Ectodermal cell (in vitro differentiated cells): ENCODE measurements around the gene PAIP2.

Source experiments
- H3K27ac ChIP-seq: 2 replicates; pipeline ENCODE4 v1.7.0; 2013; ENCODE audit warnings: mild to moderate bottlenecking, low read depth, low read length; ENCODE audit not compliant: insufficient read depth, poor library complexity, severe bottlenecking
- H3K27me3 ChIP-seq: 2 replicates; pipeline ENCODE4 v1.7.0; 2013; ENCODE audit warnings: mild to moderate bottlenecking, low read length; ENCODE audit not compliant: insufficient read depth, control insufficient read depth, poor library complexity, severe bottlenecking
- H3K36me3 ChIP-seq: one replicate; pipeline ENCODE4 v1.7.0; 2013; ENCODE audit warnings: low read length; ENCODE audit not compliant: control insufficient read depth, insufficient read depth
- H3K4me1 ChIP-seq: one replicate; pipeline ENCODE4 v1.7.0; 2013; ENCODE audit warnings: low read length; ENCODE audit not compliant: control insufficient read depth, insufficient read depth
- H3K4me3 ChIP-seq: 2 replicates; pipeline ENCODE4 v1.7.0; 2013; ENCODE audit warnings: low read depth, low read length, control low read depth; ENCODE audit not compliant: insufficient read depth
- H3K9me3 ChIP-seq: 2 replicates; pipeline ENCODE4 v1.7.0; 2013; ENCODE audit warnings: mild to moderate bottlenecking, low read length, moderate library complexity; ENCODE audit not compliant: control insufficient read depth
- WGBS, 2 experiments: methylation state at CpG; one replicate each; pipeline ENCODE4 v1.1.7; 2013; ENCODE audit warnings: missing lambda C conversion rate in 2 of 2; 5-methylcytosine and 5-hydroxymethylcytosine counted together

PAIP2 gene

DNA sequence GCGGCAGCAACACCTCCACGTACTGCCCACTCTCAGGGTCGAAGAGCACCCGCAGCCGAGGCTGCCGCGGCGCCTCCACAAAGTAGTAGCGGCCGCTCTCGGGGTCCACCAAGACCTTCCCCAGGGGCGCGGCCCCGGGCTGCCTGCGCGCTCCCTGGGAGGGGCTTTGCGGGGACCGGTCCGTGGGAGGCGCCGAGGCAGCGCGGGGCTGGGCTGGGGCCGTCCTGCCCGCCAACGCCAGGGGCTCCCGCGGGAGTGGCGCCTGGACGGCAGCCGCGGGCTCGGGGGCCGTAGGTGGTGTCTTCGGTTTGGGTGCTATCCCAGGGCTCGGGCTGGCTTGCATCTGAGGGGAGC, 50.6 kb downstream of the PAIP2 start:
- Histone ChIP-seq H3K27me3 (peaks cover 53% of the 10 kb centered on the region), H3K27ac (no peak overlapping the region), H3K4me3 (peak overlapping the region; percentile 40), H3K4me1 (peaks cover 7% of the 10 kb centered on the region), H3K9me3 (no peaks in the 10 kb centered on the region), H3K36me3 (no peaks in the 10 kb centered on the region)
- WGBS, 2 experiments, result 20 to 21% methylated on average over 36 of the region's 36 CpGs

DNA sequence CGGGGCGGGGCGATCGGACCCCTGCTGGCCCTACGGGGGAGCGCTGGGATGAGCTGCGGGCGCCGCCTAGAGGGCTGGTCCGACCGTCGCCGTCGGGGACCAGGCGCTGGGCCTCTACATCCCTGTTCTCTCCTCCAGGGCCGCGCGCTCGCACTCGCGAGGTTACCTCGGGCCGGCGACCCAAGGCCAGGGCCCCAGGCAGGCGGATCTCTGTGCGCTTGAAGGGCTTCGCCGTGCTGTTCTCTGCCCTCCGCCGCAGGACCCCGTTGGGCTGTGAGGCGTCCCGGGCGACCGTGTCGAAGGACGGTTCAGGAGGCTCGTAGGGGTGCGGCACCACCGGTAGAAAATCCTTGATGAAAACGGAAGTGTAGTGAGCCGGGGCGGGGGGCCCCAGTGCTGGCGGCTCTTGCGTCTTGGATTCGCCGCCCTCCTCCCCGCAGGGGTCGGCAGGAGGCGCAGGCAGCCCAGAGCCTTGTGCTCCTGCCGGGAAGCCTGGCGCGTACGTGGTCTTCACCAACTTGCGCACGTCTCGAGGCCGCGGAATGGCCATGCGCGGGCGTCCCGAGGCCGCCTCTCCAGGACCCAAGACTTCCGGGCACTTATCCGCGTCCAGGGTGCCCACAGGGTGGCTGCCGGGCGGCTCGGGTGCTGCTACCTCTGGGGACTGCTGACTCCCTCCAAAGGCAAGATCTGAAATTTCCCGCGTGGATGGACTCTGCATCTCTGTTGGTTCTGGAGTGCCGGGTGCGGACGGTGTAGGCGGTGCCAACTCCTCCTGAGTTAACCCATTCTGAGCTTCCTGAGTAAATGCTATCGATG, 51.2 kb downstream of the PAIP2 start:
- WGBS, 2 experiments, result 1 to 2% methylated on average over 77 of the region's 77 CpGs
- Histone ChIP-seq H3K27ac (no peak overlapping the region), H3K27me3 (peaks cover 53% of the 10 kb centered on the region), H3K36me3 (no peaks in the 10 kb centered on the region), H3K4me1 (peaks cover 6% of the 10 kb centered on the region), H3K9me3 (no peaks in the 10 kb centered on the region), H3K4me3 (peak overlapping the region; percentile 40)

DNA sequence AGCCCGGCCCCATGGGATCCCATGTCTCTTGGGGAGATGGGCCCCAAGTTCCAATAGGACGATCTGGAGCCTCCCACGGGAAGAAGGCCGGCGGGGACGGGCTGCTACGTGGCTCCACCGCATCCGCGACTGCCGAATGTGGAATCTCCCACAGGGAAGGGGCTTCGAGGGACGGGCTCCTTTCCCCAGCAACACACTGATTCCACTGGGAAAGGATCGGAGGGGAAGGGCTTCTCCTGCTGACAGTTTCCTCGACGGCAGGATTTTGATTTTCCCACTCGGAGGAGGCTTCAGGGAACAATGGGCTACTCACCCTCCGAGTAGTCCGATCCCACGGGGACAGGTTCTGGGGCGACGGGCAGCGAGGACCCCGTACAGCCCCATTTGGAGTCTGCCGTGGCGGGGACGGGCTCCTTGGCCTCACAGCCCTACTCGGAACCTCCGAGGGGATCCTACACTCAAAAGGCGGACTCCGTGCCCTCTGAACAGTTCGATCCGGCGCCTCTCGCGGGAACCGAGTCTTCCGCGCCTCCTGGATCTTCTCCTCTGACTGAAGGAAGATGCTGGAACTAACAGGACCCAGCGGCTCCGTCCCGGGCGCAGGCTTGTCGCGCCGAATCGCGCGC, 52.0 kb downstream of the PAIP2 start:
- no peaks in the 10 kb centered on the region for H3K36me3 ChIP-seq
- no peaks in the 10 kb centered on the region for H3K4me1 ChIP-seq
- 8 to 9% methylated on average over 49 of the region's 49 CpGs for WGBS, 2 experiments
- no peak overlapping the region for H3K27ac ChIP-seq
- peaks cover 53% of the 10 kb centered on the region for H3K27me3 ChIP-seq
- no peaks in the 10 kb centered on the region for H3K9me3 ChIP-seq
- H3K4me3 ChIP-seq, result peak overlapping the region; percentile 40

DNA sequence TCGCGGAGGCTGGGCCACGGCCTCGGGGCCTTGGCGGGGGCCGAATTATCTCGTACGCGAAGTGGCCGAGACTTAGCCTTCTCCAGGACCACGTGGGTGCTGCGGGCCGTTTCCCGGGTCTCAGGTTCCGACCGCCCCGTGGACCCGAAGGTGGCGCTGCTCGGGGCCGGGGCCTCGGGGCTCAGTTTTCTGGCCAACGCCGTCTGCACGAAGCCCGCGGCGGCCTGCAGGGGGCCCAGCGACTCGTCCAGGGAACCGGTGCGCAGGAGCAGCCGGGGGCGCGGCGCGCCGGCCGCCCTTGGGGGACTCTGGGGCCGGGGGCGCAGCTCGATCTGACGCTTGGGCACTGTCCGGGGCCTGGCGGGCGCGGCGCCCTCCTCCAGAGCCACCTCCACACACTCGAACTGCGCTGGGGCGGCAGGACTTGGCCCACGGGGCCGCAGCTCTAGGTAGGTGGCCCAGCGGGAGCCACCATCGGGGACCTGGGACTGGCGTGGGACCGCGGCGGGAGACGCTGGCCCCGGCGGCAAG, 52.5 kb downstream of the PAIP2 start:
- H3K4me1 ChIP-seq, result no peaks in the 10 kb centered on the region
- 3% methylated on average over 62 of the region's 62 CpGs for WGBS, 2 experiments
- H3K36me3 ChIP-seq, result no peaks in the 10 kb centered on the region
- no peak overlapping the region for H3K27ac ChIP-seq
- H3K9me3 ChIP-seq, result no peaks in the 10 kb centered on the region
- peak overlapping the region; percentile 40 for H3K4me3 ChIP-seq
- H3K27me3 ChIP-seq, result peaks cover 53% of the 10 kb centered on the region

DNA sequence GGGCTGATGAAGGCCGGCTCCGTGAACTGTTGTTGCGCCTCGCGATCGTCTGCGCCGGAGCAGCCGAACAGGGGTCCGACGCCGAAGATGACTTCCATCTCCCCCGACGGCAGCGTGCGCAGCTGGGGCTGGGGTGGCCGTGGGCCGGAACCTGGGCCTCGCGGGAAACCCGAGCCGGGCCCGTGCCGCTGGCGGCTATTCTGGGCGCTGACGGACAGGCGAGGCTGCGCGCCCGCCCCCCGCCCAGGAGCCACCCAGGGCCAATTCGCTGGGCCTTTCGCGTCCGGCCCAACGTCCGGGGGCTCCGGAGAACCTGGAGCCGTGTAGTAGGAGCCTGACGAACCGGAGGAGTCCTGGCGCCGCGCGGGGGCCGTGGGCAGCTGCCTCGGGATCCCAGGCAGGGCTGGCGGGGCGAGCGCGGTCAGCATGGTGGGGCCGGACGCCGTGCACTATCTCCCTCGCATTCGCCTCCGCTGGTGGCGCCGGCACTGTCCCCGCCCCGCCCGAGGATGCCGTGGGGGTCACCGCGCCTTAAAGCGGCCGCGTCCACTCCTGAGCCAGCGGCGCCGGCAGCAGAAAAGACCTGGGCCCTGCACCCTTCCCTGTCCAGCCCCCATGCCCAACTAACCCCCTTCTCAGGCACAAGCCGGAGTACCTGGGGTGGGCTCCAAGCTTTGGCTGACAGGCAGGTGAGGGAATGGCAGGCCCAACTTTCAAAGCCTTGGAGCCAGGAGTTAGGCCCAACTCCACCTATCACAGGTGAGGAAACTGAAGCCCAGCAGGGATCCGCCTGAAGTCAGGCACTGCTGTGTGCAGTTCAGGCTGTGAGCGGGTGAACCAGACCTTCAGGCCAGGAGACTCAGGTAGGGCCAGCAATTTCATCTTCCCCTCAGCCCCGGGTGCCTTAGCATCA, 53.3 kb downstream of the PAIP2 start, which contains the start of gene PROB1:
TSS of gene PROB1 (minus strand) at position 451 of the 913 bp plus-strand sequence. CDS start at position 428, 23 bp downstream.
- Histone ChIP-seq H3K27me3 (peaks cover 53% of the 10 kb centered on the region), H3K4me3 (peak within 1 kb of the TSS; percentile 40), H3K36me3 (no peaks in the 10 kb centered on the region), H3K9me3 (no peaks in the 10 kb centered on the region), H3K4me1 (no peaks in the 10 kb centered on the region), H3K27ac (no peak within 1 kb of the TSS)
- 41 to 44% methylated on average over 76 of the region's 76 CpGs for WGBS, 2 experiments

DNA sequence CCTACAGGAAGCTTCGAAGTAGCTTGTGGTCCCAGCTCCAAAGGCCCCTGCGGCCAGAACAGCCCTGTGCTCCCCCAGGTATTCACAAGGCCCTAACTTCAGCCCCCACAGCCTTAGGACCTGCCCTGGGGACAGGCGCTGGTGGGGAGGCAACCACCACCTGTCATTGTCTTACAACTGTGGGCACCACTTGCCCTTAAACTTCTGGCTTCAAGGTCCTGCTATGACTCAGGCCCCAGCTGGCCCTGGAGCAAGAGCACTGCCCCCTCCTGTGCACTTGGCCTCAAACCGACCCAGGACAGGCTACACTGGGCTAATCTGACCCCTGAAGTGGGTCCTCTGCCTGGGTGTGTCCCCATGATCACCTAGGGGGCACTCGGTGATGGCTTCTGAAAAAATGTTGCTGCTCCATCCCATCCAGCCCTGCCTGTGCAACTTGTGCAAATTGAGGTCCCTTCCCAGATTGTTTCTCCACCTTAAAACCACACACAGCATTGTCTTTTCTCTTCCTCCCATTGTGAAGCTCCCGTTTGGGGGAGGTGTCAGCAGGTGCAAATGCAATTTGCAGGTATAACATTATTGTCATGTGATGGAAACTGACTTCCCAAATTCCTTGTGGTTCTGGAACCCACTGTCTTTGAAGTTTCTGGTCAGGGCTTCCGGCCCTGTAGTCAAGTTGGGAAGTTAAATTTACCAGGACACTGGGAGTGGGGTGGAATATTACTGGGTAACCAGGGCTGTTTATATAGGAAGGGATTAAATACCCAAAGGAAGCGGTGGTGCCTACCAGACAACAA, 54.4 kb downstream of the PAIP2 start:
- H3K4me1 ChIP-seq, result no peaks in the 10 kb centered on the region
- no peak overlapping the region for H3K27ac ChIP-seq
- no peaks in the 10 kb centered on the region for H3K9me3 ChIP-seq
- no peaks in the 10 kb centered on the region for H3K36me3 ChIP-seq
- 81 to 84% methylated on average over 8 of the region's 8 CpGs for WGBS, 2 experiments
- H3K27me3 ChIP-seq, result peaks cover 53% of the 10 kb centered on the region
- H3K4me3 ChIP-seq, result no peak overlapping the region

DNA sequence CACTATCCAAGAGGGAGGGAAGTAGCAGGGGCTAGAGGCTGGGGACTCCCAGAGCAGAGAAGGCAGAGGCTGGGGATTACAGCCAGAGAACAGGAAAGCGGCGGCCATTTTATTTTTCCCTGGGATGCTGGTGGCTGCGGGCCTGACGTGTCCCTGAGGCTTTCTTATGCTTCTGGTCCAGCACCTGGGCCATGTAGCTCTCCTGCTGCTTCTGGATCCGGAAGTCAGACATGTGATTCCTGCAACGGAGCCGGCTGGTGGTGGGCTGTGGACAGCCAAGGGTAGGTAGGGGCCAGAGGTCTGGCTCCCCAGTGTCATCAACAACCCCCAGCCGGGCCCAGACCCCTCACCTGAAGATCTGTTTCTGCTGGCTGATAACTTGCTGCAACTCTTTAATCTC, 55.0 kb downstream of the PAIP2 start:
- H3K4me1 ChIP-seq, result no peaks in the 10 kb centered on the region
- no peak overlapping the region for H3K27ac ChIP-seq
- no peak overlapping the region for H3K4me3 ChIP-seq
- H3K36me3 ChIP-seq, result no peaks in the 10 kb centered on the region
- H3K27me3 ChIP-seq, result peaks cover 46% of the 10 kb centered on the region
- WGBS, 2 experiments, result 89 to 90% methylated on average over 8 of the region's 8 CpGs
- H3K9me3 ChIP-seq, result no peaks in the 10 kb centered on the region

DNA sequence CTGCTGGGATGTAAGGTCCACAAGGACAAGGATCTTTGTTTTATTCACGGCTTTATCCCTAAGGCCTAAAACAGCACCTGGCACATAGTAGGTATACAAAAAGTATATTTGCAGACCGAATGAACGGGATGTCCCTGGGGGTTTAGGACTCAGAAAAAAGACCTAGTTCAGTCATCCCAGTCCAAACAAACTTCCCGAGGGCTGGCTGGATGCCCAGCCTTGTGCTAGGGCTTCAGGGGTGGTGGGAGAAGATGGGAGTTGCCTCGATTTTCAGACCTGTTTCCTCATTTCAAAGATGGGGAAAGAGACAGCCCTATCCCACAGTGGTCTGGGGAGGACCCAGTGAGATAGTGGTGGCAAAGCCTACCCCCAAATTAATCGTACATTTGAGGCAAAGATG, 56.3 kb downstream of the PAIP2 start:
- no peak overlapping the region for H3K27ac ChIP-seq
- no peaks in the 10 kb centered on the region for H3K9me3 ChIP-seq
- H3K4me3 ChIP-seq, result no peak overlapping the region
- no peaks in the 10 kb centered on the region for H3K36me3 ChIP-seq
- peaks cover 34% of the 10 kb centered on the region for H3K27me3 ChIP-seq
- peaks cover 1% of the 10 kb centered on the region for H3K4me1 ChIP-seq
- WGBS, 2 experiments, result 93 to 94% methylated on average over 6 of the region's 6 CpGs

DNA sequence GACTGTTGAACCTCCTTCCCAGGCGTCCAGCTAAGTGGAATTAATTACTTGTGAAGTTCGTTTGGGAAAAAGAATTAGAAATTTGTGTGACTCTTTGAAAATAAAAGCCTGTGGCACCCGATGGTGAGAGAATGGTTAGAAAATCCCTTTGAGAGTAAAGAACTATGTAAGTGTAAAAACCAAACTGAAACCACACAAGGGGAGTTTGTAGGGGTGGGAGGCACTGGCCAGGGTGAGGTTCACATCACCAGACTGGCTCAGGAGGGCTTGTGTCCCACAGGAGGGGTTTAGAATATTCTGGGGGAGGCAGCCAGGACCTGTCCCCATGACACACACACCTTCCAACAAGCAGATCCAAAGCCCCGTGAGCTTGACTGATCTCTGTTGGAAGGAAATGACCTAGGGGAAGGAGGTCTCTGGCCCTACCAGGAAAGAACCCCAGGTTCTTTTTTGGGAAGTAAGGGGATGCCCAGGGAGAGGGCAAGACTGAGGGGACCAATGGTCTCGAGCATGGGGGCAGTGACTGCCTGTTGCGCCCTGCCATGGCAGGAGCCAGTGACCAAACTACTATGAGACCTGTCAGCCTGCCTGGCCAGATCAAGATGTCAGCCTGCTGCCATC, 58.0 kb downstream of the PAIP2 start:
- no peak overlapping the region for H3K27ac ChIP-seq
- no peak overlapping the region for H3K4me3 ChIP-seq
- peaks cover 17% of the 10 kb centered on the region for H3K27me3 ChIP-seq
- H3K4me1 ChIP-seq, result peaks cover 8% of the 10 kb centered on the region
- no peaks in the 10 kb centered on the region for H3K9me3 ChIP-seq
- H3K36me3 ChIP-seq, result no peaks in the 10 kb centered on the region
- WGBS, 2 experiments, result 94% methylated on average over 6 of the region's 6 CpGs
